CD4-positive, alpha-beta T cell treated with Interleukin-12 subunit alpha and Interleukin-12 subunit beta, for 1 hour (primary cell): ENCODE data around the gene STOX2.

Source experiments
- DNase-seq: peaks from one replicate; pipeline ENCODE4 v3.0.0-alpha.2; 2020

STOX2 gene

DNA sequence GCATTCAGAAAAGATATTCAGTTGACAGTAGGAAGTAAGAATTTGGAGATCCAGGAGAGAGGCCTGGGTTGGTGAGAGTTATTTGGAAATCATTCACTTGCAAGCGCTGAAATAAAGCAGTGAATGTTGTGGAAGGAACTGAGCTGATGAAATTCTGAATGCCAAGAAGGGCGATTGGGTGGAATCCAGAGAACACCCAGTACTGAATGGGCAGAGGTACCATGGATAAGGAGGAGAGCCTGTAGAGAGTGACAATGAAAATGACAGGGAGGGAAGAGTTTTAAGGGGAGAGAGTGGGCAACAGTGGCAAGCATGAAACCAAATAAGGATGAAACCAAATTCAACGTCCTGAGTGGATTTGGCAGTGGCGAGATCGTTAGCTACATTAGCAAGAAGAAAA lies 6.7 kb upstream of the STOX2 start:
- DNase-seq, result no peak

DNA sequence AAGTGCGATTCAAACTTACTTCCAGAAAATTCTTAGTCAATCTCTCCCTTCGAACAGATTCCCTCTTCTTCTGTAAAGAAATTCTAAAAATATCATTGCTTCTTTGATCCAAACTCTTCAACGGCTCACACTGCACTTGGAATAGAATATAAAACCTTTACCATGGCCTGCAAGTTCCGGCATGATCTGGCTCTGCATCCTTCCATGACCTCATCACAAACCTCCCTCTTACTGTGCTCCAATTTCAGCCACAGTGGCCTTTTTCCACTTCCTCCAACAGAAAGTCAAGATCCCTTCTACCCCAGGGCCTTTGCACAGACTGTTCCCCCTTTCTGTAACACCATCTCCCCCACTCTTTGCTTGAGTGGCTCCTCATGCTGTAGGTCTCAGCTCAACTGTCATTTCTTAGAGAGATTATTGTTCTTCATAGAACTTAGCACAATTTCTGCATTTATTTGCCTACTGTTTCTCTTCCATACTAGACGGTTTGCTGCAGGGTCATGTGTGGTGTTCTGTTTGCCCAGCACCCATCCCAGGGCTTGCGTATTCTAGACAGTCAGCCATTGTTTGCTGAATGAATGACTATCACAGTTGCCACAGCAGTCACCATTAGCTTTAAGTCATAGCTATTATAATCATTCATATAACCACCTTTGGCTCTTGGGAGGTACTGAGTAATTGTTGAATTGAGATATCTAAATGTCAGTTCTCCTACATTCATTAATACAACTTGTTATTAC lies 1.9 kb upstream of the STOX2 start:
- no peak for DNase-seq

DNA sequence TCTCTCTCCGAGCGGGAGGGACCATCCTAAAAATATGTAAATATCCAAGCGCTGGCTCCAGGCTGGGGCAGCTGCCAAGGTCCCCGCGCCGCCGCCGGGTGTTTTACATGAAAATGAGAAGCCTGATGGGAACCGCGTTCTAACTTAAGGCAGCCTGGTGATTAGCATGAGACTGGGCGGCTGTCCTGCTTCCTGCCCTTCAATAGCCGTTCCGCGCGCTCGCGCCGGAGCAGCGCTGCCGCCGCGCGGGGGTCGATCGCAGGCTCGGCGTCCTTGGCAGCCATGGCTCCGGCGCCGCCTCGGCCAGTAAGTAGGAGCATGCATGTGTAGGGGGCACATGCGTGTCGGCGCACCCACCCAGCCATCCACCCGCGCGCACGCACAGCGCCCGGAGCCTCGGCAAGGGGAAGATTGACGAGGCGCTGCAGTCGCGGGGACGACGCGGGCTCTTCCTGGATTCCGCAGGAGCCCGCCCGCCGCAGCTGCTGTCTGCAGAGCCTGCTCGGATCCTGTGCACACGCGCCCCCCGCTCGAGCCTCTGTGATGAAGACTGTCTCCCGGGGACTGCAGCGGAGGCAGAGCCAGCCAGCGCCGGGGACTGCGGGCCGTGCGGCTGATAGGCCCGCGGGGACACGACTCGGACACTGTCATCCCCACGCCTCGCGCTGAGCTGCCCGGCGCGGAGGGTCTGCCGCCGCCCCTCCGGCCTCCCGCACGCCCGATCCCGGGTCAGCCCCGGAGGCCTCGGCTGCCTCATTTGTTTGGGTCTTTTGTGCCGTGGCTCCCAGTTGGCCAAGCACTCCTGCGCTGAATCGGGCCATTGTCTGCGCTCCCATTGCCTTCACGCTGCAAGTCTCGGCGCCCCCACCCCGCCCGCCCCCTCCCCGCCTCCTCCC lies 734 bp downstream of the STOX2 start:
- no peak for DNase-seq

DNA sequence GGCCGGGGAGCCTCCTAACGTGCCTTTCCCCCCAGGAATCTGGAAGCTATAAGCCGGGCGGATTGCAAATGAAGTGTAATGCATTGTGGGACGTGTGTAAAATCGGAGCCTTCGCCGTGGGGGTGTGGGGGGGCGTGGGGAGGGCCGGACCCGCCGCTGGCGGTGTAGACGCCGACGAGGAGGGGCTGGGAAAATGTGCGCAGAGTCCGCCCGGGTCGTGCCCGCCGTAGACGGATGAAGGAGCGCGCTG lies 1.3 kb downstream of the STOX2 start:
- DNase-seq, result no peak

DNA sequence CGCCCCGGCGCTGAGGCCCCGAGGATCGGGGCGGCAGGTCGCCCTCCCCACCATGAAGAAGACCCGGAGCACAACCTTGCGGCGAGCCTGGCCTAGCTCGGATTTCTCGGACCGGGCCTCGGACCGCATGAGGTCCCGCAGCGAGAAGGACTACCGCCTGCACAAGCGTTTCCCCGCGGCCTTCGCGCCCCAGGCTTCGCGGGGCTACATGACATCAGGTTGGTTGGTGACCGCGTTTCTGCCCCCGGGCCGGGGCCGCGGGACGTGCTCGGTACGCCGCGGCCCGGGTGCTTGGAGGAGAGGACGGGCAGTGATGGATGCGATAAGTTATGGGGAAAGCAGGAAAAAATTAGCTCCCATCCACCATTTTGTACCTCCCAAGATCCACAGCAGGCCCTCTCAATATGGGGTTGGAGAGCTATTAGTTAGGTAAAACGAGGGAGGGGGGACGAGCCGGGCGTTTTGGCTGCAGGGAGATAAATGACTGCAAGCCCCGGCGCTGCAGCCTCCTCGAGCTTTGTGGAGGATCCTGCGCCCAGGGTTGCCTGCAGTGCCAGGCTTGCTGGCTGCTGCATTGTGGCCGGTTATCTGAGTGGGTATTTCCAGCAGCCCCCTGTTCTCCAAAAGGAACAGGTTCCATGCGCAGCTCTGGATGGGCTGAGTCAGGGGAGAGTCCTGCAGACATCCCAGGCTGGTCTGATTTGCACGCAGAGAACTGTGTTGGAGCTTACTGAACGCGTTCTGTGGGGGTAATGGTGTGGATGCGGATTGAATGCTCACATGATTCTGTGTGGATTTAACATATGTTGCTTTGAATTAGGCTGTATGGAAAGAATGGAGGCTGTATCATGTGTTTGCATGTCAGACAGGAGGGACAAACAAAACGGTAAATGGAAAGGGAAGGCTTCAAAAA lies 1.9 kb downstream of the STOX2 start:
- DNase-seq, result no peak

DNA sequence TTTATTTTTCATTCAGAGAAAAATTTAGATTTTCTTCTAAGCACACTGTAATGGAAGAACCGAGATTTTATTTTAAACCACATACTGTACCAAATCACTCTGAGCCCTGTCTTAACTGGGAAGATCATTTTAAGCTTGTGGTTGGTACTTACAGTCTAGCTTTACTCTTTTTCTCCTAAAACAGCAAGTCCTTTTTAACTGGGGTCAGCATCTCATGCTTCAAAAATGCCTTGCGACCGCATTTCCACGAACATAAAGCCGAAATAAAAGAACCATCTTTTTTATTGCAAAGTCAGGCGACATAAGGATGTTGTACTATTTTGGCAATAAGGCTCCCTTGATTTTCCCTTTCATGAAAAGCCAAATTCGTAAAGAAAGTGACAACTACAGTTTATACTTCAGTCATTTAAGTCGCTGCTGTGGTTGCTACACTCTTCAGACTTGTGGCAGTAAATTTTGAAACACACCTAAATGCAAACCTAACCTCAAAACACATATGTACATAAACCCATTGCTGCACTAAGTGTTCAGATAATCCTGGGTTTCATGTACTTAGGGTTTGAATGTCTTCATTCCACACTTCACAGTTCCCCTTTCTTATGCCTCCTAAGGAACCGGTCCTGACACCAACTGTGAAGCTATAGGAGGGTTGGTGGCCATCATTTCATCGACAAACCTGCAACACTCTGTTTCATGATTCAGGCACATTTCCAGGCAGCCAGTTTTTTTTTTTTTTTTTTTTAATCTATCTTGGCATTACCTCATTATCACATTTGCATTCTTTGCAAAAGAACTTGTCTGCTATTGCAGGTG lies 3.0 kb downstream of the STOX2 start:
- DNase-seq, result no peak

DNA sequence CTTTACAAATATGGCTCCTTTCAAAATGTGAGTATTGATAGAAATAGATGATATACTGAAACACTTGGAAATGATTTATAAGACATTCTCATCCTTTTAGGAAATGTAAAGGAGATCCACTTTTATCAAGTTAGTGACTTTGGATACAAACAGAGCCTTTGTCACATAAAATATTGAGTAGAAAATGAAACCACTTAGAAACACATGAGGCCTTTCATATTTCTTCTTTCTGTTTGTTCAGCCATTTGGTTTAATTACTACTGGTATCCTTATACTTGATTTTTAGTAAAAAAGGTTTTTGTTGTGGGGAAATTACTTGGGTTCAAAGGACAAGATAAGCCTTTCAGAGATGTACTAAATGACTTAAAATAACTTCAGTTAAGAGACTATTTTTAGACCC lies 4.1 kb downstream of the STOX2 start:
- no peak for DNase-seq

DNA sequence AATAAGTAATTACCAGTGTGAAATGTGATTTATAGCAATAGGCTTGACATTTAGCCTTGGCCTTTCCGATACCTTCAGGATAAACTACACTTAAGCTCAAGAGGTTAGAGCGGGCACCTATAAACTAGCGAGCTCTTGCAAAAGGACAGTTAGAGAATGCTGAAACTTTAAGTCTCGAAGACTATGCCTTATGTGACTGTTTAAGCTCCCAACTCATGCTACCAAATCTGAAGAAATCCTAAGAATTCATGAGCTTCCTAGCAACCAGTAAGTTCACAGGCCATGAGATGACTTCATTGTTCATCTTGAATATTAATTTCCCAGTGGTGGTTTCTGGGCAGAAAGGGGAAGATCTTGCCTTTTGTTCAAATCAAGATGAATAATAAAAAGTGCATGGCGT lies 4.7 kb downstream of the STOX2 start:
- no peak for DNase-seq

DNA sequence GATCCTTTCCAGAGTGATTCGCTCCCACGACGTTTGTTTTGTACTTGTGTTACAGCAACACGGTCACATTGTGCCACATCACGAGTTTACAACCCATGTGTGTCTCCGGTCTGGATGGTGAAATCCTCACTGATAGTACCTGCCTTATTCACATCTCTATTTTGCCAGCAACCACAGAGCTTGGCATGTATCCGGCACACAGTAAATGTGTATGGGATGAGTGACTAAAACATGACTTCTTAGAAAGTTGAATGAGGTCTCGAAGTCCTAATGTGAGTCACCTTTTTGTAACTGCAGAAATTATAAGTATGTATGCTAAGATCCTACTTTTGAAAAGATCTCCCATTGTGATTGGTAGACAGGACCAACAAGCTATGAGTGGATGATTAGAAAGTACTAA lies 7.5 kb downstream of the STOX2 start:
- DNase-seq, result no peak

DNA sequence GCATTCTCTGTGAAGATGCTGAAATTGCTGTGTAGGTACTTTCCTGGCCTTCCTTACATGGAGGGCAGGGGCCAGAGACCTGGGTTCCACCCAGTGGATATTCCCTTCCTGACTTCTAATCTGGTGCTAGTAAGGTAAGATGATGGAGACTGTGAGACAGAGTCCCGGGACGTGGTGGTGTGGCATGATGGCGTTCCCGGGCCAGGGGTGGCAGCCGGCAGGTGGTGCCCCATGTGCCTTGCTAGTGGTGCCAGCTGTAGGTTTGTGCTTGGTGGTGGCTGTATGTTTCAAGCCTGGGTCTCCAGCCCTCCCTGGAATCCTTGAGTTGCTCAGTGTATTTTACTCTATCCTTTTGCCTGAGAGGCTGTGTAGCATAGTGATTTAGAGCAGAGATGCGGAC lies 10.9 kb downstream of the STOX2 start:
- DNase-seq, result no peak

DNA sequence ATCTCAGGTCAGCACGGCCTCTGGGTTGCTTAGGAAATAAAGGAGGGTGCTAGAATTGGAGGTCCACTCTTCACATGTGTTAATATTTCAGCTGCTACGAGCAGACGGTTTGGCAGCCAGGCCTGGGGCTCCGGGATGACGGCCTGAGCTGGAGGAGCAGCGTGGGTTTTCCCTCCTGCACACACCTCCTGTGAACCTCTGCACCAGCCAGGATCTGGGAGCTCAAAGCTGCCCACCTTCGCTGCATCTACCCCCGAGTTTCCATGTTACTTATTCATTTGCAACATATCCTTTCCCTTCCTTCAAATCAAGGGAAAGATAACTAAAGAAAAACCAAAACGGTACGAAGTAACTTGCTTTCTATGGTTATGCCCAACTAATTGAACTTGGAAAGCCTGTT lies 13.6 kb downstream of the STOX2 start:
- no peak for DNase-seq

DNA sequence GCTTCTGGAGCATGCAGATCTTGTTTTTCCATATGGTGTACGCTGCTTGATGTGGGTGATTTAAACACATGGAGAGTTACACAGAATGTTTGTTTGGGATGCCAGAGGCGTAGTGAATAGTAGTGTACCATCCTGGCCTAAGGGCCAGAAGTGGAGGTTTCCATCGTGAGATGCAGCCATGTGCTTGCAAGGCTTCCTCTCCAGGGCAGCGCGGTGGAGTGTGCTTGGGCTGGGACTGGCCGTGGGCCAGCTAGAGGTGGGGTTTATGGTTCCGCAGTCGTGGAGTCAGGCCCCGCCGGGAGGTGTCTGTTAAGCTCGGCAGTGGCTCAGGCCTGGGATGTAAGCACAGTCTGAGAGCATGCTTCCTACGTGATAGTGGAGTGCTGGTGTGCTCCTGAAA lies 14.0 kb downstream of the STOX2 start:
- no peak for DNase-seq

DNA sequence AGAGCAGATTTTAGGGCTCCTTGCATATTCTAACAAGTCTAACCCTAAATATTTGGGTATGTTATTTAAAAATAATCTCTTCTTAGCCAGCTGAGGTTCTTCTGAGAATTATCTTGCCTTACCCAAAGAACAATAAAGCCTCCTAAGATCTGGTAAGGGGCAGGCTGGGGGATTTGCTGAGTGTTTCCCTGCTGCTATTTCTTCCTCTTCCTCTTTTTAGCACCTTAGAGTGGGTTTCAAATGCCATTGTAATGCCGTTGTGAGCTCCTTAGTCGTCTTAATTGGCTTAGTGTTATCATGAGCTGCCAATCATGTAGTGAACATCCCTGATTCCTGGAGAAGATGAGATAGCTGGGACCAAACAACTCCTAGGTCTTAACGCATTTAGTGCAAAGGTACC lies 15.4 kb downstream of the STOX2 start:
- no peak for DNase-seq

DNA sequence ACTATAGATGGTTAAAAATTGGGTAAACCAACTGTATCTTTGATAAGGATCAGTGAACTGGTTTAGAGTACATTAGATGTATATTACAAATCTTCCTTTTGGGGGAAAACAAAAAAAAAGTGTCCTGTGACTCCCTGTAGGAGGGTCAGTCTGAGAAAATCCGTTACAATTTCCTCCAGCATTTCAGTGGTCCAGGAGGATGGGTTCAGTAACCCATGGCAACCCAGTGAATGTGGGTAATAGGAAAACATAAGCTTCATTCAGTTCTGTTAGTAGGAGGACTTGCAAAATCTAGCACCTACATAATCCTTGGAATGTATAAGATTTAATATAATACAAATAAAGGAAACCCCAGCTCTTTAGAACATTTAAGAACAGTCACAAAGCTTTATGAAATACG lies 16.2 kb downstream of the STOX2 start:
- DNase-seq, result no peak

DNA sequence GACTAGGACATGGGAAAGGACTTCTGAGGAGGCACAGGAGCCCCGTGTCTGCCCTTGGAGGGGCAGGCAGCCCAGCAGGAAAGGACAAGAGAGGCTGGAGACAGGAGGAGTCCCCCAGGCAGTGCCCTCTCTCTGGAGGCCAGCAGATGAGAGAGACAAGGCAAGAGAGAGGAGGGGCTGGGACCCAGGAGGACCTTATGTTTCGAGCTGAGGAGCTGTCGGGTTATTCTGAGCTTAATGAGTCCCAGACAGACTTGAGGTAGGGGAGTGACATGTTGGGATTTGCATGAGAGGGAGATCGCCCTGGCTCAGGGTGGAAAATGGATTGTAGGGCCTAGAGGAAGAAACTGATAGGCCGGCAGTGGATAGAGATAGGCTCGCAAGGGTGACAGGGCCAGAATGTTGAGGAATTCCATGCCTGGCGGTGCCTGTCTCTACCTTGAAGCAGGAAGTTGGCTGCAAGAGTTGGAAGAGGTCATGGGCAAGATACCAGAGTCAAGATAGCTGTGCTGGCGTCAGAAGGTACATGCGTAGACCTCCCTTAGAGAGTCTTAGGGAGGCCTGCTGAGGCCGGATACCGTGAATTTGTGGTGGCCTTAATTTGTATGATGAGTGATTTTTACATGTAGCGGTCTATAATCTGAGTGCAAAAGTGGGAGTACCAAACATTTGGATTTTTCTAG lies 19.4 kb downstream of the STOX2 start:
- DNase-seq, result no peak

DNA sequence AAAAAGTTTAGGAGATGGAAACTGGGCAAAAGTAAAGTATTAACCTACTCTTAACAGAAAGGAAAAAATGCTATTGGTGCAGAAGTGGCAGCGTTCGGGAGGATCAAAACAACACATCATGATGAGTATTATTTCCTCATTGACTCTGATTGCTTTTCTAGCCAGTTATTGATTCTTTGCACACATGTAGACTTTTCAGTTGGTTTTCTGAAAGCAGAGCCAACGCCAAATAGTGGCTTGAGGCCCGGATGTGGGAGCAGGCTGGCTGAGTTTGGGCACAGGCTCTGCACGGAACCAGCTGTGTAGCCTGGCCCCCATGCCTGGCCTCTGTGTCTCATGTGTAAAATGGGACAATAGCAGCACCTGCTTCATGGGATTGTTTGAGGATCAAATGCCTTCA lies 21.8 kb downstream of the STOX2 start:
- DNase-seq, result no peak

DNA sequence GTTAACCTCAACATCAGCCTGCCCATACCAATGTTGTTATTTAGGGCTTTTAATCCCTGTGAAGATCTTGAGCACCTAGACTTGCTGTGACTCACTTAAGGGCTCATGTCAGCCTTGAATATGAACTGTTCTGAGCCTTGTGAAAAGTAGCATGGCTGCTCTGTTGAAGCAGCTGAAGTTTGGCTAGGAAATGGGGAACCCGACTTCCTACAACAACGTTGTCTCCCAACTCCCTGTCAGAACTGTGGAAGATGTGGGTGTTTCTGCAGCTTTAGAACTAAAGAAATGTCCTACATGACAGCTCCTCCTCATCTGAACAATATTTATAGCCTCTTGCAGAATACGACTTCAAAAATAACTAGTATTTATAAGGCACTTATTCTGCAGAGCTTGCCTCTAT lies 27.5 kb downstream of the STOX2 start:
- no peak for DNase-seq

DNA sequence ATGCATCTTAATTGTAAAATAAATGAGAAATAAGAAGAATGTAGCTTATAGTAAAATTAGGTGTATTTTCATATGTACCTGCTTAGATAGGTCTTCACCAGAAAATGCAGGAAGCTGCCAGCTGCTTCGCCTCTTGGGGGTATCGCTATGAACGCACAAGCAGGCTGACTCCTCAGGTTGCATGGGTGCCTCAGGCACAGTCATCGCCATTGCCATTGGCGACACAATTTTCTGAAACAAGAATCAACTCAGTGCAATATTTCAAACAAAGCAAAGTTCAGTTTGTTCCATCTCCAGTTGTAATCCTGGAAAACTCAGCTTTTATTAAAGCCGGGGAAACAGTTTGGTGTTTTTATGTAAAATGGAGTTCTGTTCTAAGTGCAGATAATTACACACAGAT lies 29.7 kb downstream of the STOX2 start:
- DNase-seq, result no peak

DNA sequence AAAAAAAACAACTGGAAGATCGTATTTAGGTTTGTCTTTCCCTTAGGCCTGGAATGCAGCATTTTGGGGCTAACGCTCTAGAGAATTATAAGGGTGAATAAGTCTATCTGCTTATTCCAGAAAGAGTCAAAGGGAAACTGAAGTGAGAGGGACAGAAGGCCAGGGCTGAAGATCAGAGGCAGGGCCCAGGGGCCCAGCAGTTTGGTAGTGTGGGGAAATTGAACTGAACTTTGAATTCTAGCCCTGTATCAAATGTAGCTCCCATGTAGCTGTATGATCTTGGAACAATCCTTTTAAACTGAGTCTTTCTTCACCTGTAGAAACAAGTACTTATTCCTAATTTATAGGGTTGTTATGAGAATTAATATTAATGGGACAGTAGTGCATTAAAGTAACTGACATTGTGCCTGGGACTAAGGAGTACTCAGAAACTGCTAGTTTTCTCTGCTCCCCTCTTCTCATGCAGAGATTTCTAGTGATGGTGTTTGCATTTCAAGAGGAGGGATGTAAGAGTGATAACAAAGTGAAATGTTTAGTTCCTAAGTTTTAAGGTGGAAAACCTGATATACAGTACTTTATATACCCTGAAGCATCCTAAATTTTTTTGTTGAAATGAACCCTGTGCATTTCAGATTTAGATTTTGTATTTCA lies 30.4 kb downstream of the STOX2 start:
- no peak for DNase-seq

DNA sequence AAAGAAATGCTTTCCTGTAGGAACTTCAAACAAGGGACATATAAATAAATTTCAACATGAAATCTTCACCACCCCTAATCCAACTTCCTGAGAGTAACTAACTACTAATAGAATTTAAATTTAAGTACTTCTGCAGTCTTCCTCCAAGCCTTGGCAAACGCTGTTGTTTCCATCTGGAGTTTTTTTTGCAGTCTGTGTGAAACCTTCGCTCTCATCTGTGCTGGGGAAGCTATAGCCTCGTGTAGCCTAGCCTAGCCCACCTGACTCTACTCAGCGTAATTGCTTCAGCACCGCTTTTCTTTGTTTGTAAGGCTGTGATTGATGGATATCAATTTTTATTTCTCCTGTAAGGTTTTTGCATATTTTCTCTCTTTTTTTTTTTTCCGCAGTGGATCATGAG lies 30.9 kb downstream of the STOX2 start:
- no peak for DNase-seq

DNA sequence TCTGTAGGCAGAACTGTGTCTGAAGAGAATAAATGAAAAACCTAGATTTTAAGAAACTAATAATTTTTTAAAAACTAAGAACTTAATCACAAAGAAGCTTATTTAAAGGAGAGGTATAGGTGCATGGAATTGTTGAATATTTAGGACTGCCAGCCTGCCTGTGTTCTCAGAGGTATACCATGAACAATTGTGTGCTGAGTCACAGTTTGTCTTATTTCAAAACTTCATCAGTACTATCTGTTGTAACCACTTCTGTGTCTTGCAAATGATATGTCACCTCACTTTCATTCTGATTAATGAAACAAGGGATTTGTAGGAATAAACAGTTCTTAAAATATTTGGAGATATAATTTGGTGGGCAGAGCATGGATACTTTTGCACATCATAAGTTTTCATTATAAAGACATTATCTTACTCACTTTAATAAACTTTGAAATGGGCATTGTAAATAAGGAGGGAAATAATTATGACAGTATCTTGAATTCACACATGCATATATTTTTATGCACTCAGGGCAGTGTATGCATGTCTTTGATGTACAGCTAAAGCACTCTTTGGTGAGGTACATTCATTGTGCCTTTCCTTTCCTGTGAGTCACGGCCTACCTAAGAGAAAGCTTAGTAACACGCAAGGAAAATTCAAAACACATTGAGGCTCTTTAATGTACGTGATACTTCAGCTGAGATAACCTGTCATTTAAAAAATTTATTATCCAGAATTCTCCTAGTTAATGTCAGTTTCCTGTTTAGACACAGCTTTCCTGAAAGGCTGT lies 31.7 kb downstream of the STOX2 start:
- DNase-seq, result no peak
